HG03196 (cell line): ENCODE measurements around the gene CDH11.

Experiments used
- ATAC-seq: cut with Tn5 transposase; IDR thresholded peaks from one replicate; pipeline ENCODE4 v1.9.1; 2021; ENCODE audit not compliant: unreplicated experiment

Gene CDH11

DNA sequence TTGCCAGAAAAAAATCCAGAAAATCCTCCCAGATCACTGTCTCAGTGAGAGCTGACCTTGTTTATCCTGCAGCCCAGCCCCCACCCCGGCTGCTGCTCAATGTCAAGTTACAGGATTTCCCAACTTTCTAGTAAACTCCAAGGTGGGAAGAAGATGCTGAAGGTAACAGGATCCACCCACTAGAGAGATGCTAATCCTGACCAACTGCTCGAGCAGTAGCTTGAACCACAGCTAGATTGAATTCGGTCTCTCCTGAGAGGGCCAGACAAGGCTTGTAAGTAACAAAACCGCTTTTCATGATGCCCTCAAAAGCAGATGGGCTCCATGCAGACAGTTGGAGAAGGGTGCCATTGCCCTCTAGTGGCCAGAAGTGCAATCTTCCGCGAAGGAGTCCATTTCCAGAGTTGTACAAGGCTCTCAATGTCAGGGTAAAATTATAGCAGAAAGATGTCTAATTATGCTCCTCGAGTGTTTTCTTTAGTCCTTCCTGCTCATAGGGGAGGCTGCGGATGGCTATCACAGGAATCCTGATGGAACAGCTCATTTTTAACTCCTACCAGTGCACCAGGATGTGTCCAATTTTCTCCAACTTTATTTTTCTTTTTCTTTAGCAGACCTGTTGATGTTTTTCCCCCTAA is 3.9 kb downstream of the CDH11 start:
- ATAC-seq = peak; percentile 72

DNA sequence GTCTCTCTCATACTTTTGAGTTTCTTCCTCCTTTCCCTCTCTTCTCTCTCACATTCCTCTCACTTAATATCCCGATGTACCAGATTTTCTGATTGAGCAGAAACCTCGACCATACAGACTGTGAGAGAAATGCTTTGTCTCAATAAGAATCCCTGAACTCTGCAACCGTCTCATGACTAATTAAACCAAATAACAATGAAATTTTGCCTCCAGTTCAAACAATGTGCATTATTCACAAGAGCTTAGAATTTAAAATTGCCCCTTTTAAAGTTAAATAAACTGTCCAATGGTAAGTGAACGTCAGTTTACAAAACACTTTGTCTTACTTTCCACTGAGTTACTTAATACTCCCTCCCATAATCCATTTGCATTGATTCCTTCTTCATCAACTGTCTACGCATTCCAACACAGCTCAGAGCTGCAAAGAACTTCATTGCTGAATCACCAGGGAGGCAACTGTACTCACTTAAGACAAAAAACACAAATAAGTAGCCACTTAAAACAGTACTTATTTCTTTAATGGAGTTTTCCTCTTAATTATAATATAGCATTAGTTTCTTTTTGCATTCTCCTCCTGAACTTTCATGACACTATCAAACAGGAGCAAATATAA is 4.9 kb downstream of the CDH11 start:
- ATAC-seq = no peak

DNA sequence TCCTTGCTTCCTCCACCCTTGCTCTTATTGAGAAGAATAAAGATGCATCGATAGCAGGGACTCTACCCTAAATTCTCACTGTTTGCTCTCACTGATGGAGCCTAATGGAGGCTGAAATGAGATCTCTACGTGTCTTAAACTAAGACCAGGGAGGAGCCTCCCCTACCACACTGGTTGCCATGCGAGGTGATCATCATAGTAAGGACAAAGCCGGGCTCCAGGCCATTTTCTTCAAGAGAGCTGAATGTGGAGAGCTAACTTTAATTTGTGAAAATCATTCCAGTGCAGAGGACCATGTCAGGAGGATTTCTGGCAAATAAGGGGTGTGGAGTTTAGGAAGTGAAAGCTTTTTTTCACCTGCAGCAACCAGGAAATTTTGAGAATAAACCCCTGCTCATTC is 5.6 kb downstream of the CDH11 start:
- no peak for ATAC-seq

DNA sequence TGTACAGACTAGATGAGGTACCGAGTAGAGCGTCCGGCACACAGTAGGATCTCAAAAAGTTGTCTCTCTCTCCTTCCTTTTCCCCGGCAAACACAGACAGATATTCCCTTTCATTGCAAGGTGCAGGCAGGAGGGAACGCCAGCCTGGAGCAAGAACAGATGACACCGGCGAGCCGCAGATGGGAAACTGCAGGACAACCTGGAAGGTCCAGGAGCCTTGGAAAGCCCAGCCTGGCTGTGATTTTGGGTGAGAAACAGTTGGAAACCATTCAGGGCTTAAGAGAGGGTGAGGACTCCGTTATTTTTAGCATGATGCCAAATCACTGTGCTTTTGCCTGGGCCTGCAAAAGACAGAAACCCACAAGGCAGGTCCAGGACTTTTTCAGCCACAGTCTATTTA is 7.3 kb downstream of the CDH11 start:
- ATAC-seq = no peak

DNA sequence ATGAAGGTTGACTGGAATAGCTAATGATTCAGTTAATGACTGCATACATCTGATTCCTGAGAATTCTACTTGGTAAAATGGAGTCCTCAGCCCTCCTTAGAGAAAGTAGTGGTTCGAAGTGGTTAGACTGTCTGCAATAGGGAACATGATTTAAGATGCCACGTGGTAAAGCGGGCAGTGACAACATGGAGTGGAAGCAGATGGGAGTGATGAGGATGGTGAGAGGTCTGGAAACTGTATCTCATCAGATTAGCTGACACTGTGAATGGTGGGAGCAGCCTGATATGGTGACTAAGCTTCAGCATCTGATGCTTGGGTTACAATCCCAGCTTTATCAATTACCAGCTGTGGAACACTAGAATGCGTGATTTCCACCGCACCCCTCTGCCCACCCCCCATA is 8.4 kb downstream of the CDH11 start:
- no peak for ATAC-seq

DNA sequence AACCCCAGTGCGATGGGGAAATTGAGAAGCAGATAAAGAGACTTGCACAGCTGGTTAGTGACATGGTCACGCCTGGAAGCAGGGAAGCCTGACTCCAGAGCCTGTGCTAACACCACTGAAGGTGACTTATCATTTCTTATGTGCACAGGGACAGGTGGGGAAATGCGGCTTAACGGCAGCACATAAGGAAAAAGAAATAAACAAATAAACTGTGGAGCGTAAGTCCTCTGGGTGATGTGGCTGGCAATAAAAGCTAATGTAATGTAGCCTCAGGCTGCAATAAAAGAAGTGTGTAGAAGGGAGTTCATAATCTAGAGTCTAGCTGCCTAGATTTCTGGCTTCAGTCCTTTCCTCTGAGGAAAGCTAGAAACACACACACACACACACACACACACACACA is 10.6 kb downstream of the CDH11 start:
- ATAC-seq = no peak

DNA sequence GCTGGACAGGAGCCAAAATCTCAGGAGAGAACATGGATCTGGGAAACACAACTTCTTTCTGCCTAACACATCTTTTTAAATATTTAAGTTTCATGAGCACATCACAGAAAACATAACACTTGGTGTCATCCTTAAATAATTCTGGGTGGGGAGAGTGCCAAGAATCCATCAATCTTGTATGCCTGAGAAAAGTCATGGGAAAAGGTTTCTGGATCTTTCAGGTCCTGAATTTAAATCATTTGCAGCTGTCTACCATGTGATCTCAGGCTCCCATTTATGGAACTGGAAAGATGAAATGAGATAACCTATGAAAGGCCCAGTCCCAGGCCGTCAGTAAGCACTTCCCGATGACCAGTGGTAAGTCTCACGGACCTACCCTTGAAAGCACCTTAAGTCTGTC is 15.1 kb downstream of the CDH11 start:
- ATAC-seq = no peak

DNA sequence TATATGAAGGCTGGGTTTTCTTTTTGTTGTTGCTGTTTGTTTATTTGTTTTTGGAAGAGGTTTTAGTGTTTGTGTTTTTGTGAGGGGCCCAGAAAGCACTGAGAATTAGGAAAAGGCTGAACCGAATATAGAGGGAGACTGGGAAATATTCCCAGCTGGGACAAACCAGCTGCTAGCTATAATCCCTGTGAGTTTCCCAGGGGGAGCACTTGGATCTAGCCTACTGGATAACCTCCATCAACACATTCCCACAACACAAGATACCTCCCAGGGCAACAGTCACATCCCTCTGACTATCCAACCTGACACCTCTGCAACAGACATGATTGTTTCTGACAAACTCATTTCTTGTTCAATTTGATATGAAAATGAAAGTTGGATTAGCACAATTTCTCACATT is 16.7 kb downstream of the CDH11 start:
- ATAC-seq = no peak

DNA sequence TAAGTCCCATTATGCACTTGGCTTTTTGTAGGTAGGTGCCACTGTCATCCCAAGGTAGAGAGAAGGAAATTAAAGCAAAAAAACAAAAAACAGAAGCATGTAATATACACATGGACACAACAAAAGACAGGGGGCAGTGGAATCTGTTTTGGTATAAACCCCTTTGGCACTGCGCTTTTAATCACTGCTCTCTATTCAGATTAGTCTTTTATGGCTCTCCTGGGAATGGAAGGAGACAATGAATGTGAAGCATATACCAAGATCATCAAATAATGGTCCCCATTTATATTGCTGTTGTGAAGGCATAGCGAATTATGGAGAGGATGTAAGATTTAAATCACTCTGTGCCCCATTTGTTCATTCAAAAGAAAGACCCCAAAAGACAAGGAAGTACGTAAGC is 17.4 kb downstream of the CDH11 start:
- no peak for ATAC-seq

DNA sequence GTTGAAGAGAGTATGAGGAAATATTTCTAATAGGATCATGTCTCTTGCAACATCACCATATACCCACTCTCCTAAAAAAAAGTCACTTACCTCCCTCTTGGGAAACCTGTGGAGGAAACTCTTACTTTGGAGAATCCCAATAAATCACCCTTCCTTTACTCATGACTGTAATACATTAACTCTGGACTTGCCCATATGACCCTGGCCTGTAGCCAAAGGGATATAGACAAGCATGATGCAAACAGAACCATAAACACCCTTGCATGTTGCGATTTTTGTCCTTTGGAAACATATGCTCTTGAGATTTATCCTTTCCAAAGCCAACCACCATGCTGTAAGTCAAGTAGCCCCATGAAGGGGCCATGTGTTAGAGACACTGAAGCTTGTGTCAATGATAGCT is 19.5 kb downstream of the CDH11 start:
- ATAC-seq = no peak

DNA sequence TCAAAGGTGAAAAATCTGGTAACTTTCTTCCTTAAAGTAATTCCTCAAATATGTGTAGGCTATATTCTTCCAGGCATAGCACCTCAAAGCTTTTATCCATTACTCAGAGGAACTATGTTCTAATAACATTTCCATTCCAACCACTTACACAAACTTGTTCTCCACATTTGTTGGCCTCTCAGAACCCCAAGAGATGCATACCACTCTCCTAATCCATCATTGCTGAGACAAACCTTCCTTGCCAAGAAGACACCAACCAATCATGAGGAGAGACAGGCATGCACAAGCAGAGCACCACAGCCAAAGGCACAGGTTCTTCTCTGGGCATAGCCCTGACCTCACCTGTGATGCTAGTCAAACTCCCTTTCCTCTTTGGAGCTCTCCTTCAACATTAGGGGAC is 20.9 kb downstream of the CDH11 start:
- no peak for ATAC-seq

DNA sequence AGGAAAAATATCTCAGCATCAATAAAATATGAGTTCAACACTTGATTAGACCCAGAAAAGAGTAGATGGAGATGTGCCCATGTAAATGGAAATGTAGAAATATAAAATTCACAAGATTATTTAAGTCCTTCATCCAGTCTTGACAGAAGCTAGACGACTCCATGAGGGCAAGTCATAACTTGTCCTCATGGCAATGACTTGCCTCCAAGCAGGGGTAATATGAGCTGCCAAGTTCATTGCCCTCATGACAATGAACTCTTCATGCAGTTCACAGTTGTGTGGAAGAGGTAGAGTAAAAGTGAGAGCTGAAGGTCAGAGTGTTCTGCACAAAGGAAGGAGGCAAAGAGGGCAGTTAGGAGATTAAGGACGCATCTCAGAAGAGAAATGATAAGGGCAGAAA is 22.3 kb downstream of the CDH11 start:
- no peak for ATAC-seq

DNA sequence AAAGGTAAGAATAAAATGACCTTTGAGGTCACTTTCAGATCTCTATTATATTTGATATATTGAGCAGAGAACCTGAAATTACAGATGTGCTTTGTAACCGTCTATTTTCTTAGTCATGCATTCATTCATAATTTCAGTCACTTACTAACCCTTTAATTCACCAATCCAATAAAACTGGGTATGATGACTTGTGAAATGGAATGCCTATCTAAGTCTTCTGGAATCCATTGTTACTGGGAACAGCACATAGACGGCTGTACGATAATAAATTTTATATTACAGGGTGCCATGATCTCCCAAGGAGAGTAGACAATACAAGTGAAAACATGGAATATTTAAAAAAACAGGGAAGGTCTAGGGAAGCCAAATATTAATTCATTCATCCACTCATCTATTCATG is 22.9 kb downstream of the CDH11 start:
- ATAC-seq = no peak

DNA sequence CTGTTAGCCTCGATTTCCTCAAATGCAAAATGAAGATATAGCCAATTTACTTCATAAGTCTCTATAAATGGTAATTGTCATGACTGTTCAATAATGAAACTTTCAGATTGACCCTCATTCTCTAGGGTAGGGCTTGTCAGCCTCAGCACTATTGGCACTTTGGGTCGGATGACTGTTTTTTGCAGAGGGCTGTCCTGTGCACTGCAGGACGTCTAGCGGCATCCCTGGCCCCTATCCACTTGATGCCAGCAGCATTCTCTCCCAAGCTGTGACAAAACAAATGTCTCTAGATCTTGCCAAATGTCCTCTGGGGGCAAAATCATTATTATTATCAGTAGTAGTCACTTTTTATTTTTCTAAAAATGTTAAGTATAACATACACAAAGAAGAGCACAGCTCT is 24.6 kb downstream of the CDH11 start:
- no peak for ATAC-seq

DNA sequence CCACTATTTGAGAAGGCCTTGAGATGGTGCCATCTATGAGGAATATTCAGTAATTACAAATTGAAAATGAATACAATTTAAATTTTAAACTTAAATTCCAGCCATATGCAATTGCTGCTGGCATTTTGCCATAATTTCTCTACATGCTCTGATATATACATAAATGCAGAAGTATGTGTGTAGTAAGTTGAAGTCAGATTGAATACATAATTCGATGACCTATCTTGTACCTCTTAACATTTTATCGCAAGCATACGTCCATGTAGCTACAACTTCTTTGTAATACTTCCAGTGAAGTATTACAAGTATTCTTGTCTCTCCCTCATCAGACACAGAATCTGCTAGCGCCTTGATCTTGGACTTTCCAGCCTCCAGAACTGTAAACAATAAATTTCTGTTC is 26.0 kb downstream of the CDH11 start:
- ATAC-seq = no peak

DNA sequence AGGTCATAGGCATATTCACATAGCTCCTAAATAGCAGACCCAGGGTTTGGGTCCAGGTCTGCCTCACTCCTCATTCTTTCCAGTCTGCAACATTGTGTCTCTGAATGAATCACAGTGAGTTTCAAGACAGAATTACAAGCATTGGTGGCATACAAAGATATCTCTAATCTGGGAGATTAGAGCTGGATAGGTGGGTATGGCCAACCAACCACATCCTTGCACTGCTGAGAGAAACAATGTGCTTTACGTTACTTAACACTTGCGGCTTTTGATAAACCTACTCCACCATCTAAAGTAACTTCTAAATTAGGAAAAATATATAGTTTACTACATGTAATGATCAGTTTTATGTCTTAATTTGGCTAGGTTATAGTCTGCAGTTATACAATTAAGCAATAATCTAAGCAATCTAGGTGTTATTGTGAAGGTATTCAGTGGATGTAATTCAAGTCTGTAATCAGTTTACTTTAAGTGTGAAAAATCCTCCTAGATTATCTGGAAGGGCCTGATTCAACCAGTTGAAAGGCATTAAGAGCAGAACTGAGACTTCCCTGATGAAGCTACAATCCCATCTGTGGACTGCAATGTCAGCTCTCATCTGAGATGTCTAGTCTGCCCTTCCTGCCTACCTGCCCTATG is 26.7 kb downstream of the CDH11 start:
- ATAC-seq = no peak

DNA sequence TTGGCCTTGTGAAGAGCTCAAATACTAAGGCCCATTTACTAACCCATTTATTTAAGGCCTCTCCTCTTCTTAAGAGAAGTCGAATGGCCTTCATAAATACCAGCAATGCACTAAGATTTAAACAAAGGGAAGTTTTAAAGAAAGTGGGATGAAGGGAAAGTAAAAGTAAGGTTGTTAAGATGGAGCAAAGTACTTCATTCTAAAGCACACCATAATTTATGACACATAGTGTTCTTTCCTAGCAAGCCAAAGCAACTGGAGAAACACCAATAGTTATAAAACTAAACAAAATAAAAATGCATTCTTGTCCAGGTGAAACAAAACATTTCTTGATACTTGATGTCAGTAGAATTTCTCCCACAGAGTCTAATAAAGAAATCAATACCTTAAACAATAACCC is 27.9 kb downstream of the CDH11 start:
- no peak for ATAC-seq

DNA sequence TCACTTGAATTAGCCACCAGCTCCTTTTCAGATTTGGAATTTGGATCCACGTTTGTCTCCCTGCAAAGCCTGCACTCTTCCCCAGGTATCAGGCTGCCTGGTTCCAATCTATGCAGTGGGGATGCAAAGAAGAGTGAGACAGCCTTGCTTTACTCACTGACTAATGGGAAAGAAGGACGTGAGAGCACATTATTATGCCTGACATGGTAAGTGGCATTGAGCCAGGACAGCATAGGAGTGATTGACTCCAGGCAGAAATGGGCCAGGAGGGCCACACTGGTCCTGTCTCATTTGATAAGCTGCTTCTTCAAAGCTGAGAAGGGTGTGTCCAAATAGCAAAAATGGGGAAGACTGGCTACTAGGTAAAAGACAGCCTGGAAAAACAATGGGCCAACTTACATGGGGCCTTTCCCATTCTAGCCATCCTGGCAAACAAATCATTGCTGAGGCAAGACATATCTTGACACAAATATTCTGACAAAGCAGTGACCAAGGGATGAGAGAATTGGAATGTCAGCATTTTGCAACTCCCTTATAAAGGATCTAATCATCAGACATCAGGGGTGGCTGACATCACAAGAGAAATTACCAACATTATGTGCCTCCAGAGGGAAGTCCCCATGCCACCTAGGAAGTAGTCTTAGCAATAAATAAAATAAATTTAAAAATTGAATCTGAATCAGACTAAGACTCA is 38.6 kb downstream of the CDH11 start:
- ATAC-seq = no peak

DNA sequence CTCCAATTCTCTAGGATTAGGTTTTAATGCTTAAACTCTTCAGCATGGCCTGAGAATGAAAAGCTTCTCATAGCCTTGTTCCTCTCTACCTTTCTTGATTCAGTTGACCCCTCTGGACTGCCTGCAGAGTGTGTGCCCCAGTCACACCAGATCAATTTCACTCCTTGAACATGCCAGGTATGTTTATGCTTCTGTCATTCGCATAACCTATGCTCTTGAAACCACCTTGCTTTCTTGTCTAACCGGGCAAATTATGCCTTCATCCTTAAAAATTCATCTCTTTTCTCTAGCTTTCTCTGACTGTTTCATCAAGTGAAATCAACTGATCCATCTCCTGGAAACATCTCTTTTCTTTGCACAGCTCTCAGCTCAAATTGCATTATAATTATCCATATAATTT is 42.3 kb downstream of the CDH11 start:
- no peak for ATAC-seq

DNA sequence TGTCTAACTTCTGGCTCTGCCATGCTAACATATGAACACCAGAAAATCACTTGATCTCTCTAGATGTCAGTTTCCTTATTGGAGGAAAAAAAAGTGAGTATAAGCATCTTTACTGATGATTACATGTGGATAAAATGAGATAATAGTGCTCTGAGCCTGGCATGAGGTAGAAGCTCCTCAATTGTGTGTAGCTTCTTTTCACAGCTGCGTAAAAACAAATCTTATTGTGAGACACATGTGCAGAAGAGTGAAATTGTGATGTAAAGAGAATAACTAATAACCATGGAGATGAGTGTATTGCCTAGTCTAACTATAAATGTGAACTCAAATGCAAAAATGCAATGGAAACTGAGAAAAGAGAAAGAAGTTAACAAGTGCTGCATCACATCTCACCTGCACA is 44.7 kb downstream of the CDH11 start:
- no peak for ATAC-seq

DNA sequence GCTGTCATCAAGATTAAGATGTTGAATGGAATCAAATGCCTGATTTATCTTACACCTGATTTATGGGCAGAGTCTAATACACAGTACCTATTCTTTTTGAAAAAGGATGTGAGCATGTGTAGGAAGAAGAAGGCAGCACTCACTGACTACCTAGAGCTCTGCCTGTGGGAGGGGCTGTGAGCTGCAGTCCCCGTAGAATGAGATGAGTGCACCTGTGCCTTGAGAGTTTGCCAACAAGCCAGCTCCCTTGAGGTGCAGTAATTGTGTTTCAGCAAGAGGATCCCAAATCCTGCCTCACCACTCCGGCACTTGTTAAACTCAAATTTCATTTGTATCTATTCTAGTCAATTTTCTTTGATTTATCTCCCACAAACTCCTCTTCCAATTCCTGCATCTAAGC is 46.0 kb downstream of the CDH11 start:
- no peak for ATAC-seq
